Medulla oblongata (tissue), 1 donor: Measurements from ENCODE around the gene ASTN2.

Experiments used
- DNase-seq: peaks from one replicate; pipeline ENCODE4 v3.0.0-alpha.2; 2015; ENCODE audit errors: extremely low spot score

Gene ASTN2

DNA sequence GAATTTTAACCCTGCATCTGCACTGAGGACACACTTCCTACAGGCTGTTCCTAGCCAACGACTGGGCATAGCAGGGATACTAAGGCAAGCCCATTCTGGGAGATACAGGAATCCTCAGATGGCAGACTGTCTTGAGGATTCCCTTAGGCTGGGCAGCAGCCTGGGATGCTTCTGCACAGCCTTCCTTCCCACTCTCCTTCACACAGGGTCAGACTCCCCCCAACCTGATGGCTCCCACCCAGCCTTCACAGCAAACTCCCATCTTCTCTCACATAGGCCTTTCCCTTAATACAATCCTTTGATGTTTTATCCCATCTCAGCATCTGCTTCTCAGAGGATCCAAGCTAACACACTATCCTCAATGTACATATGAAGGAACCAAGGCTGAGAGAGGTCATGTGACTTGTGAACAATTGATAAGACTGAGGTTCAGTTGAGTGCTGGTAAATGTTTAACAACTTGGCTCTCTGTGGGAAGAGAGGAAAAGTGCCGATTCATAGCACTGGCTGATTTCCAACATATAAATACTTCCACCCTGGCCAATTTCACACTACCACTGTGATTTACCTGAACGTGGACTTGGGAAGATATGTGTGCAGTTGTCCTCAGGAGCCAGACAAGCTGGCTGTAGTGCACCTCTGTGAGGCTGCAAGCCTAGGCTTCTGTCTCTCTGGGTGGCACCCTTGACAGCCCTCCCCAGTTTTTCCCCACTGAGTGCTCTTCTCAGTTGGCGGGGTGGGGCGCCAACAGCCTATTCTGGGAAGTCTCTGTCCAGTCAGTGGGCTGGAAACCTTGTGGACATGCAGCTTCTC is 848.0 kb downstream of the ASTN2 start:
- no peak for DNase-seq

DNA sequence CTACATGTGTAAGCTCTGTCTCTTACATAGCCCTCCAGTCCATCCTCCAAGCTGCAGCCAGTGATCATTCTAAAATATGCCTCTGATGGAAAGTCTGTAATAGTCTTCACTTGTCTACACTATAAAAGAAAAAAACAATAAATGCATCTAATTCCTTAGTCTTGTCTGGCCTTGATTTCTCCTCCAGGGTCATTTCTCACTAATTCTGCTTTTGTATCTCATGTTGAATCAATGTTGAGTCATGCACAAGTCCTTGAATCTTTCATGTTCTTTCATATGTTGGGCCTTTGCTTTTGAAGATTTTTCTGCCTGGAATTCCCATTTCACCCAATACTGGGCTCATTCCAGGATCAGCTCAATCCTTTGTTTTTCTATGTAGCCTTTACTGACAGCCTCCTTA is 848.9 kb downstream of the ASTN2 start:
- no peak for DNase-seq

DNA sequence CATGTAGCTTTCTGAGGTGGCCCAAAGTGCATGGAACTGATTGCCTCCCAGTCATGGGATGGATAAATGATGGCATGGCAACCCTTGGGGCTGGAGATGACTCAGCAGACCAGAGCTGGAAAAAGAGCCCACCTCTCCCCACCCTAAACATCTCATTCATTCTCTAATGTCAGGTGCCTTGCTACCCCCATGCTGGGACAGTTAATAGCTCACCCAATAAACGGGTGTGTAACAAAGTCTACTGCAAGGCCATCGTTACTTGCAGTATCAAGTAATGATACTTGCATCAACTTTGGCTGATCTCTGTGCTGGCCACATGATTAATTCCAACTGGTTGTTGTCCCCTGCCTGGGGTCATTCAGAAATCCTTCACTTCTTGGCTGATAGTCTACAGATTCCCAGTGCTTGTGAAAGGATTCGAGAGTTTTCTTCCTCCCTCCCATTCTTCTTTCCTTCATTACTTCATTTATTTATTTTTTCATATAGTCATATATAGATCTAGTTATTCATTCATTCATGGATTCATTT is 850.5 kb downstream of the ASTN2 start:
- DNase-seq, result no peak

DNA sequence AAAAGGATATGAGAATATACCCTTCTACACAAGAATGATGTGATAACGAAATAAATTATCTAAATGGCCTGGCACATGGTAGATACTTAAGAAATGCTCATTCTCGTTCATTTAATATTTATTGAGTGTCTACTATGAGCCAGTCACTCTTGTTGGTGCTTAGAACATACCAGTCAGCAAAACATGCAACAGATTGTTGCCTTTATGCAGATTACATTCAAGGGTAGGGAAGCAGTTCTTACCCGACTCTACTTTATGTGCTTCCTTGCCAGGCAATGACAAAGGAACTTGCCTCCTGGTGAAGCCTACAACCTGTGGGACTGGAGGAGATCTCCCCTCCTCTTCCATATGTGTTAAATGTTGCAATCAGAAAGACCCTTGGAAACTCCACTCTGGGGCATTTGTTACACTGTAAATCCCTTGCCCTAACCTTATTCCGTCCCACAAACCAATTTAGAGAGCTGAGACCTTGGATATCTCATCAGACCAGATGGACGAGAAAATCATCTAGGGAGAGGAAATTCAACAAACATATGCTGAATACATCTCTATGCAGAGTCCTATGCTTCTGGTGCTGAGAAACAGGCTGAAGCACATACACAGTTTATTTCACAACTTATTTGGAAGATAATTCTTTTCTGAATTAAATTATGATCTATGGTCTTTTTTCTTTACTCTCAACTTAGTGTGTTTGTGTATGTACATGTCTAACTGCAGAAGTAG is 855.9 kb downstream of the ASTN2 start:
- no peak for DNase-seq

- no peak for DNase-seq
These were observed 856.8 kb downstream of the ASTN2 start for GRCh38 chr9:116558035-116558434.

DNA sequence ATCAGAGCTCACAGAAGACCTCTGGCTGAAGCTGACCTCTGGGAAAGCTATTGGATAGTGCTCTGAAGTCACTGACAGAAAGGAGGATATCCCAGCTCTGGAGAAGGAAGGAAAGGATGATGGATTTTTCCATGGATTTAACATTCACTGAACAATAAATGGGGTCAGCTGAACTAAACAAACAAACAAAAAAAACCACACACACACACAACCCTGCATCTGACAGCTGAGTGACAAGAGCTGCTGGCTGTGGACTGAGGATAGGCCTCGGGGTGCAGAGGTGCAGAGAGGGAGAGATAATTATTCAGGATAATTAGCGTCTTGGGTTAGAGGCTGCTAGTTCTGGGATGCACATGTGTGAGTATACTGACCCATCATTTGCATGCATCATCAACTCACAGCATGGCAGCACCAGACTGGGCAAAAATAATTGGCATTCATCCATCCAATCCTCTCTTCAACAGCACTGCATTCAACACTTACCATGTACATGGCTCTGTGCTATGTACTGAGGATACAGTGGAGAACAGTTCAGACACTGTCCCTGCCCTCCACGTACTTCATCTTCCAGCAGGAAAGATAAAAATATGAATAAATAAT is 859.2 kb downstream of the ASTN2 start:
- no peak for DNase-seq

- no peak for DNase-seq
These were observed 859.7 kb downstream of the ASTN2 start for GRCh38 chr9:116555119-116555518.

- no peak for DNase-seq
These were observed 864.0 kb downstream of the ASTN2 start for GRCh38 chr9:116550696-116551436.

GRCh38 chr9:116549786-116550660 is 864.8 kb downstream of the ASTN2 start:
- no peak for DNase-seq

DNA sequence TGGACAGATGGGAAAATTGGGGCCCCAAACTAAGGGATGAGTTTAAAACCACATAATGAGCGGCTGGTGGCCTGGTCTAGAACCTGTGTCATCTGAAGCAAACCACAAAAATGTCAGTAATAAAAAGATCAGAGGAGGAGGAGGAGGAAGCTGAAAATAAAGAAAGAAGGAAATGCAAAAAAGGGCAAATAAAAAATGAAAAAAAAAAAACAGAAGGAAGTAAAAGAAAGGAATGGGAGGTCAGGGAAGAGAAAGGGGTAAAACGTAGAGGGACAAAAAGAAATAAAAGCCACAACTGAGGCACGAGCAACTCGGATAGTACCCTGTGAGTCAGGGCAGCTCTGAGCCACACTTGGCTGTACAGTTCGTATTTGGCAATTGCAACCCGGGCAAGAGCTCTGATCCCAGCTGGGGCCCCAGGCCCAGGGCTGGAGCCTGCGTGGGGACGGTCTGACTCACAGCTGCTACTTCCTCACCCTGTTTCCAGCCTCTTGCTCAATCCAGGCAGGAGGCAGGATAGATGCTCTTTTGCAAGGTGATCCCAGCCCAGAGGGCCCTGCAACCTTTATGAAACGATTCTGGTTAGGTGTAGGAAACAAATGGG is 865.7 kb downstream of the ASTN2 start:
- peak; percentile 47 for DNase-seq

- no peak for DNase-seq
These were observed 867.0 kb downstream of the ASTN2 start for GRCh38 chr9:116547729-116548426.

DNA sequence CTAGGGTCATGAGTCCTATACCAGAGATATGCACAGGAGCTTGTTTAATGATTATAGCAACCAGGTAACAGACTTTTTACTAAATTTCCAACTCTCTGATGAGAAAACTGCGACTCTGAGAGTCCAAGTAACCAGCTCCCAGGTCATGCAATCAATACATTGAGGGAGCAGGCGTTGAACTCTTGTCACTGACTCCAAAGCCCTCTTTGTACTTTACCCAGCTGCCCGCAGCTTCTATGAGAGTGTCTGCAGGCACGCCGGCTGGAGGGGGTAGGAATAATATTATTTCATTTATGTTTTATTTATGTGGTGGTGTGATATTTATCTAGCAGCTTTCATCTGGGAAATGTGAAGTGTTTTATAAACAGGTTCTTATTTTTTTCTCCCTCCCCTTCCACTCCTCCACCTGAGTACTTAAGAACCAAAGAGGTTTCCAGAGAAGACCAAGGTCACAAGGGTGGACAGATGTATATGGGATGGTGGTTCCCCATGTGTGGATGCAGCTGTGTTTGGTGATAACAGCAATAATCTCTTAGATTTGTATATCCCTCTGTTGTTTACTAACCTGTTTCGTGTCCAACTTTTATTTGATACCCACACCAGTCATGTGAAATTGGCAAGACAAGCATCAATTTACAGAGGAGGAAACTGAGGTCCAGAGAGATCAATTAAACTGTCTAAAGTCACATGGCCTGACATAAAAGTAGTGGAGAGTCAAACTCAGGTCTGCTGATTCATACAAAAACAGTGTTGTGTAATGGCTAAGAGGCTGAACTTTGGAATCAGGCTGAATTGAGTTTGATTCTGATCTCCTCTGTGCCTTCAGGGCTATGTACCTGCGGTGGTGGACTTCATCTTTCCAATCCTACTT is 867.9 kb downstream of the ASTN2 start:
- DNase-seq, result no peak

DNA sequence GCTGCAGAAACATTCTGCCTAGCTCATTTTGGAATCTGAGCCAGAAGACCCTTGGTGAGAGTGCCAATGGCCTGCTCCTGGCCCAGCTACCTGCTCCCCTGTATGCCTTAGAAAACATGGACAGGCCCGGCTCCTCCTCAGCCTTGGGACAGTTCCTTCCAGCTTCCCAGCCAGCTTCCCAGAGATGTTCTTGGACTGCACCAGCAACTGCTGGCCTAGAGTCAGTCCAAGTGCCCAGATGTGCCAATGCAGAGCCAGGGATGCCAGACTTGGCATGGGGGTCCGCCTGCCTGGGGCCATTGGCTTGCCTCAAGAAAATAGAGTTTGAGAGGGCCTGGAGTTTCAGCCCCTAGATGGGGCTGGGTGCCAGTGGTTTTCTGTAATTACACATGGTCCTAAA is 870.0 kb downstream of the ASTN2 start:
- DNase-seq, result no peak

- no peak for DNase-seq
These were observed 871.0 kb downstream of the ASTN2 start for GRCh38 chr9:116543731-116544400.

DNA sequence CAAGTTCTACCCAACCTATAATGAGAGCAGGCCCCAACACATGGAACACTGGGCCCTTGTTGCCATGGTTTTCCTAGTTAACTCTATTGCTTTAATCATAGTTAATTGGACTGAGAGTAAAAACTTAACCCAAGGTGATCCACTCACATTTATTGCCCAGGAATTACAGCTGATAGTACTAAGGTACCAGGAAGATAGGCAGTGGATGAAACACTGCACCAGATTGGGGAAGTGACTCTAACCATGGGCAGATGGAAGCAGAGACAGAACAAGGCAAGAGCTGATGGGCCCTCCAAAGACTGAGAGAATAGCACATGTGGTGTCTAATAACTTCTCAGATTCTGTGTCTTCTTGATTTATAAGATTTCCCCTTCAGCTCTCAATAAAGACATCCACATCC is 873.5 kb downstream of the ASTN2 start:
- DNase-seq, result no peak

DNA sequence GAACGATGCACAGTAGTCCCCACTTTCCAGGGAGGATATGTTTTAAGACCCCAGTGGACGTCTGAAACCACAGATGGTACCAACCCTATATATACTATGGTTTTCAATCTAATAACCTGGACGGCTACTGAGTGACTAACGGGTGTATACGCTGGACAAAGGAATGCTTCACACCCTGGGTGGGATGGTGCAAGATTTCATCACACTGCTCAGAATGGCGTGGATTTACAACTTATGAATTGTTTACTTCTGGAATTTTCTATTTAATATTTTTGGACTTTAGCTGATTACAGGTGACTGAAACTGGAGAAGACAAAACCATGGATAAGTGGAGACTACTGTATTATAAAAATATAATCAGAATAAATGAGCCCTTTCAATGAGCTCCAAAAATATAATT is 875.3 kb downstream of the ASTN2 start:
- DNase-seq, result no peak

DNA sequence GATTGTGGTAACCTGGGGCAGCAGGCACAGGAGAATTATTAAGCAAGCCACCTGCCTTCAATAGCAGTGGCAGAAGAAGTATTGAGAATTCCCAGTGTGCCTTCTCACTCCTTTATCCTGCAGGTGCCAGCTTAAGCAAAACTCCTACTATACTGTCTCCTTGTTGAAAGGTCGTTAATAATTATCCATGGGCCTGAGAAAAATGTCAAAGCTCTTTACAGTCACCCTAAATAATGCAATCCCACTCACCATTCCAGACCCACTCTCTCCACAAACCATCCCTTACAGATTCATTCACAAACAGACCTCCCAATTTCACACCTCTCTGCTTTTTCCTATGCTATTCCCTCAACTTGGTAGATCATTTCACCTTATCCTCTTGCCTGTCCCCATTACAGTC is 889.2 kb downstream of the ASTN2 start:
- no peak for DNase-seq

DNA sequence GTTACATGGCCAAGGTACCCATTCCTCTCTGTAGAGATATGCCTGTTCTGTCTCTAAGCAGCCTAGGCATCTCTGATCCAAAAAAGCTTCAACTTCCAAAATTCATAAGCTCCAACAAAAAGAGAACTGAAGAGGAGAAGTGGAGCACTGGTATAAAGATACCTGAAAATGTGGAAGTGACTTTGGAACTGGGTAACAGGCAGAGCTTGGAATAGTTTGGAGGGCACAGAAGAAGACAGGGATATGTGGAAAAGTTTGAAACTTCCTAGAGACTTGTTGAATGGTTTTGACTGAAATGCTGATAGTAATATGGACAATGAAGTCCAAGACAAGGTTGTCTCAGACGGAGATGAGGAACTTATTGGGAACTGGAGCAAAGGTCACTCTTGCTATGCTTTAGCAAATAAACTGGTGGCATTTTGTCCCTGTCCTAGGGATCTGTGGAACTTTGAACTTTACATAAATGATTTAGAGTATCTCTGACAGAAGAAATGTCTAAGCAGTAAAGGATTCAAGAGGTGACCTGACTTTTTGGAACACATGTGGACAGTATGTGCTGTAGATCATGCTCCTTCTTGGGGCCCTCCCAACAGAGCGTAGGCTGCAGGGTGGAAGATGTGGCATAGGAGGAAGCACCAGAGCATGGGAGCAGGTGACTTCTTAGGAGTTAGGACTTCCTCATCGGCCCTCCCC is 889.9 kb downstream of the ASTN2 start:
- no peak for DNase-seq
